BE2C (cell line): Measurements from ENCODE around the gene SLC66A2. TPM values are rescaled to one million over a fixed set of nuclear protein-coding genes. Genes with fewer than 3 reads are reported as not detected.
A peak's percentile ranks its signal among the peaks of the same experiment; 100 is the strongest.
"Not testable (repeated sequence)": the region's sequence is repeated elsewhere in the genome, so short reads cannot be mapped to it uniquely, and the experiment has no call there.

Source experiments
- DNase-seq: peaks from one replicate; pipeline ENCODE4 v3.0.0-alpha.2; 2020
- H3K27me3 ChIP-seq: fragments of 250-450 bp; sonication (Bioruptor Pico); 2 replicates; pipeline ENCODE4 v1.5.1; 2020; ENCODE audit warnings: mild to moderate bottlenecking
- H3K36me3 ChIP-seq: fragments of 250-450 bp; sonication (Bioruptor Pico); 2 replicates; pipeline ENCODE4 v1.5.1; 2020; ENCODE audit warnings: mild to moderate bottlenecking
- H3K4me1 ChIP-seq: fragments of 250-450 bp; sonication (Bioruptor Pico); 2 replicates; pipeline ENCODE4 v1.5.1; 2020
- H3K4me3 ChIP-seq: 2 replicates; pipeline ENCODE4 v1.5.1; 2011; ENCODE audit warnings: low read depth, low read length
- H3K9me3 ChIP-seq: fragments of 250-450 bp; sonication (Bioruptor Pico); 2 replicates; pipeline ENCODE4 v1.5.1; 2020
- polyA plus RNA-seq: library from polyadenylated mRNA; unstranded; fragments of >200 nt; gene quantifications from one replicate; pipeline ENCODE4 v1.2.1, GENCODE V29; 2012; ENCODE audit warnings: low read depth, missing spikeins; ENCODE audit not compliant: insufficient read length, insufficient read depth
- TF ChIP-seq, protein P1 (sequence below): IDR thresholded peaks from 2 replicates; pipeline ENCODE4 v1.5.1; 2012; ENCODE audit warnings: mild to moderate bottlenecking, low read depth, low read length

Gene SLC66A2
- polyA plus RNA-seq: 17.6 TPM

DNA sequence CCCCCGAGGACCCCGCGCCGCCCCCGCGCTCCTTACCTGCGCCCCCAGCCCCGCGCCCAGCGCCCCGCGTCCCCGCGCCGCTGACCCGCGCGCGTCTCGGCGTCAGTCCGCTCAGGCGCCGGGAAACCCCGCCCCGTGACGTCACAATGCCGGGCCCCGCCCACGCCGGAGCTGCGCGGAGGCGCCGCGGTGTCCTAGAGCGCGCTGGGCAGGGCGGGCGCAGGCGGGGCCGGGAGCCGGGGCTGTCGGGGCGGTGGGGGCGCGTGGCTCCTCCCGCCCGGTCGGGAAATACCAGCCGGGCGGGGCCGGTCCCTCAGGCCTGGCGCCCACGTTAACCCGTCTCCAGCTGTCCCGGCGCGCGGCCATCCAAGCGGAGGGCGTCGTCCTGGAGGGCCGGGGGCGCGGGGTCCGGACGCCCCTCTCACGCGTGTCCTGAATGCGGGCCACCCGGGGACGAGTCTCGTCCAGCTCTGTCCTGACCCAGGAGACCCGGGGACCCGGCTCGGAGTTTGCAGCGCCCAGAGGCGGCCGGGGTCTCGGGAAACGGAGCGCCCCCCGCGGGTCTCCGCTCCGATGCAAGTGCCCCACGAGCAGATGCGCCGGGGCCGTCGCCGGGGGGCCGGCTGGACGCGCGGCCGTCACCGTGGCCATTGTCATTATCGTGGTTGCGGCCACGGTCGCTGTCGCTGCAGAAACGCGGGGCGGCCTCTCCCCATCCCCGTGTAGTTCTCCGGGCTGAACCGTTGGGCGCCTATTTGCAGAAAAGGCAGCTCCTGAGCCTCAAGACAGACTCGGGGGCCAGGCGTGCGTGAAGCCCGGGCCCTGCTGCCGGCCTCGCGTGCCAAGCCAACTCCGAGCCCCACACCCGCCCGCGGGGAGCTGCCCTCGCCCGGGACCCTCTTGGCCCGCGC is at the start of gene SLC66A2:
Gene SLC66A2, minus strand, starts transcription at position 109 of the 911 bp plus-strand sequence. CDS start 727 bp downstream, outside the sequence.
- Histone ChIP-seq H3K4me3 (peak within 1 kb of the TSS; percentile 50), H3K36me3 (no peaks in the 10 kb centered on the region), H3K27me3 (no peaks in the 10 kb centered on the region), H3K4me1 (no peaks in the 10 kb centered on the region), H3K9me3 (no peaks in the 10 kb centered on the region)
- TF ChIP-seq, protein P1, sequence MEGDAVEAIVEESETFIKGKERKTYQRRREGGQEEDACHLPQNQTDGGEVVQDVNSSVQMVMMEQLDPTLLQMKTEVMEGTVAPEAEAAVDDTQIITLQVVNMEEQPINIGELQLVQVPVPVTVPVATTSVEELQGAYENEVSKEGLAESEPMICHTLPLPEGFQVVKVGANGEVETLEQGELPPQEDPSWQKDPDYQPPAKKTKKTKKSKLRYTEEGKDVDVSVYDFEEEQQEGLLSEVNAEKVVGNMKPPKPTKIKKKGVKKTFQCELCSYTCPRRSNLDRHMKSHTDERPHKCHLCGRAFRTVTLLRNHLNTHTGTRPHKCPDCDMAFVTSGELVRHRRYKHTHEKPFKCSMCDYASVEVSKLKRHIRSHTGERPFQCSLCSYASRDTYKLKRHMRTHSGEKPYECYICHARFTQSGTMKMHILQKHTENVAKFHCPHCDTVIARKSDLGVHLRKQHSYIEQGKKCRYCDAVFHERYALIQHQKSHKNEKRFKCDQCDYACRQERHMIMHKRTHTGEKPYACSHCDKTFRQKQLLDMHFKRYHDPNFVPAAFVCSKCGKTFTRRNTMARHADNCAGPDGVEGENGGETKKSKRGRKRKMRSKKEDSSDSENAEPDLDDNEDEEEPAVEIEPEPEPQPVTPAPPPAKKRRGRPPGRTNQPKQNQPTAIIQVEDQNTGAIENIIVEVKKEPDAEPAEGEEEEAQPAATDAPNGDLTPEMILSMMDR: no peak
- peak; percentile 85 for DNase-seq

DNA sequence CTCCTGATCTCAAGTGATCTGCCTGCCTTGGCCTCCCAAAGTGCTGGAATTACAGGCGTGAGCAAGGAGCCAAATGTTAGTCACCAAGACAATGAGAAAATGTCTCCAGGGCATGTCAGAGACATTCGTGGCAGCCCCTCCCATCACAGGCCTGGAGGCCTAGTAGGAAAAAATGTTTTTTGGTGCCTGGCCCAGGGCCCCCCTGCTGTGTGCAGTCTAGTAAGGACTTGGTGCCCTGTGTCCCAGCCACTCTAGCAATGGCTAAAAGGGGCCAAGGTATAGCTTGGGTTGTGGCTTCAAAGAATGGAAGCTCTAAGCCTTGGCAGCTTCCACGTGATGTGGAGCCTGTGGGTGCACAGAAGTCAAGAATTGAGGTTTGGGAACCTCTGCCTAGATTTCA is 49.4 kb upstream of the SLC66A2 start:
- TF ChIP-seq, protein P1: no peak
- Histone ChIP-seq H3K36me3 (no peaks in the 10 kb centered on the region), H3K27me3 (no peaks in the 10 kb centered on the region), H3K4me1 (no peaks in the 10 kb centered on the region), H3K9me3 (no peaks in the 10 kb centered on the region), H3K4me3 (no peak overlapping the region)
- DNase-seq: no peak

DNA sequence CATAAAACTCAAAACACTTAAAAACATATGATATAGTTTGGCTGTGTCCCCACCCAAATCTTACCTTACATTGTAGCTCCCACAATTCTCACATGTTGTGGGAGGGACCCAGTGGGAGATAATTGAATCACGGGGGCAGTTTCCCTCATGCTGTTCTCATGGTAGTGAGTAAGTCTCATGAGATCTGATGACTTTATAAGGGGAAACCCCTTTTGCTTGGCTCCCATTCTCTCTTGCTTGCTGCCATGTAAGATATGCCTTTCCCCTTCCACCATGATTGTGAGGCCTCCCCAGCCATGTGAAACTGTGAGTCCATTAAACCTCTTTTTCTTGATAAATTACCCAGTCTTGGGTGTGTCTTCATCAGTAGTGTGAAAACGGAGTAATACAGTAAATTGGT is 48.2 kb upstream of the SLC66A2 start:
- not testable (repeated sequence) for H3K9me3 ChIP-seq, H3K36me3 ChIP-seq, H3K4me1 ChIP-seq, H3K4me3 ChIP-seq, DNase-seq, H3K27me3 ChIP-seq

DNA sequence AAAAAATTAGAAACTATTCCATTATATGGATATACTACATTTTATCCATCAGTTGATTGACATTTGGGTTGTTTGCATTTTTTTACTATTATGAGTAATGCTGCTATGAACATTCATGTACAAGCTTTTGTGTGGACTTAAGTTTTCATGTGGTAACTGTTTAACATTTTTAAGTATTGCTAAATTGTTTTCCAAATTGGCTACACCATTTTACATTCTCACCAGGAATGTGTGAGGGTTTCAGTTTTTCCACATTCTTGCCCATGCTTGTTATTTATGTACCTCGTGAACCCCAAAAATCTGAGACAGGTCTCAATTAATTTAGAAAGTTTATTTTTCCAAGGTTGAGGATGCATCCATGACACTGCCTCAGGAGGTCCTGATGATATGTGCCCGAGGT is 40.0 kb upstream of the SLC66A2 start:
- TF ChIP-seq, protein P1: no peak

DNA sequence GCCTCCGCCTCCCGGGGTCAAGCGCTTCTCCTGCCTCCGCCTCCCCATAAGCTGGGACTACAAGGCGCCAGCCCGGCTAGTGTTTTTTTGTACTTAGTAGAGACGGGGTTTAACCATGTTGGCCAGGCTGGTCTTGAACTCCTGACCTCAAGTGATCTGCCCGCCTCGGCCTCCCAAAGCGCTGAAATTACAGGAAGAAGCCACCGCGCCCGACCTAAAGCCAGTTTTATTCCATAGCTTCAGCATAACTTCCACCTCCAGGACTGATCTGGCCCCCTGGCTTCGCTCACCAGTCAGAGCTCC is 37.7 kb upstream of the SLC66A2 start:
- peak overlapping the region; percentile 84 for H3K4me3 ChIP-seq
- peaks cover 4% of the 10 kb centered on the region; the same call in 1 of the 2 replicates for H3K36me3 ChIP-seq
- DNase-seq: no peak

More for the DNA sequence above, 40.0 kb upstream of the SLC66A2 start:
- Histone ChIP-seq H3K36me3 (no peaks in the 10 kb centered on the region), H3K4me1 (no peaks in the 10 kb centered on the region), H3K4me3 (no peak overlapping the region), H3K9me3 (no peaks in the 10 kb centered on the region), H3K27me3 (no peaks in the 10 kb centered on the region)
- no peak for DNase-seq

DNA sequence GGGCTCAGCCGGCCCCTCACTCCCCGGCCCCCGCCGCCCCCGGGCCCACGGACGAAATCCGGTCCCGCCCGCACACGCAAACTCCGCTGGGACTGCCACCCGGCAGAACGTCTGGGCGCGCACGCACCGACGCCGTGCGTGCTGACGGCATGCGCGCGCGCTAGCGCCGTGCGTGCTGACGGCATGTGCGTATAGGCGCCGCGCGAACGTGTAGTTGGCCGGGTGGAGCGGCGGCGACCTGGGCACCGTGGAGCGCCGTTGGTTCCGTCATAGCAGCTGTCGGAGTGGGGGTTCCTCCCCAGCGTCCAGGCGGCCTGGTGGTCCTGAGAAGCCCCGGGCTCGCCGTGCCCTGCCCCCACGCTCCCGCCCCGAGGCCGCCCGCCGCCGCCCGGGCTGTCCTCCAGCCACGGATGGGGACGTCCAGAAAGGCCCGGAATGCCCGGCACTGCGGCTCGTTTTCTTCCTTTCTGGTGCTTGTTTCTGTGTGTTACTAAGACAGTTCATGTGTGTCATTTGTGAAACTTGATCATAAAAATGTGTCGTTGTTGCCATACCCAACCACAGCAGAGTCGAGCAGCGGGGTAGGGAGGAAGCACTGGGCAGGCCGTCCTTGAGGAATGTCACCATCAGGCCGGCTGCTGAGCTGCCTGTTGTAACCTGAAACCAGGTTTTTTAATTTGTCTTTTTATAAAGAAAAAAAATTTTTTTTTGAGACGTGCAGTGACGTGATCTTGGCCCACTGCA is 37.2 kb upstream of the SLC66A2 start, which contains the start of gene TXNL4A:
Gene TXNL4A, minus strand, starts transcription at position 113 of the 744 bp plus-strand sequence. CDS start 171 bp downstream, outside the sequence.
- Histone ChIP-seq H3K4me3 (peak within 1 kb of the TSS; percentile 84), H3K36me3 (peaks cover 4% of the 10 kb centered on the region; the same call in 1 of the 2 replicates), H3K4me1 (no peaks in the 10 kb centered on the region), H3K9me3 (no peaks in the 10 kb centered on the region), H3K27me3 (no peaks in the 10 kb centered on the region)
- DNase-seq: peak; percentile 78
- TF ChIP-seq, protein P1: no peak

More for the DNA sequence above, 37.7 kb upstream of the SLC66A2 start:
- H3K4me1 ChIP-seq: no peaks in the 10 kb centered on the region
- H3K9me3 ChIP-seq: no peaks in the 10 kb centered on the region
- no peaks in the 10 kb centered on the region for H3K27me3 ChIP-seq
- TF ChIP-seq, protein P1: no peak
